HEK293T (cell line): ENCODE measurements around the gene ZNF74.

Experiments
- CTCF ChIA-PET: fragments of 350-600 bp; formaldehyde crosslinking; extraction: SDS; loops from one replicate; lab custom pipeline; 2021; ENCODE audit warnings: antibody characterized with exemption, inconsistent platforms; lab: Yijun Ruan, JAX
- POLR2A ChIA-PET: fragments of 350-600 bp; formaldehyde crosslinking; extraction: SDS; loops from one replicate; lab custom pipeline; 2020; ENCODE audit warnings: antibody characterized with exemption, inconsistent platforms; lab: Yijun Ruan, JAX
- DNase-seq: peaks from one replicate; pipeline ENCODE4 v3.0.0; 2012; ENCODE audit warnings: mixed read lengths; ENCODE audit errors: extremely low spot score
- ARNT ChIP-seq: fragments of 450-650 bp; IDR thresholded peaks from 2 replicates; pipeline ENCODE4 v1.6.1; 2017; ENCODE audit warnings: mild to moderate bottlenecking
- BHLHE40 ChIP-seq: fragments of 450-650 bp; IDR thresholded peaks from 2 replicates; pipeline ENCODE4 v1.6.1; 2016; ENCODE audit warnings: mild to moderate bottlenecking, moderate library complexity, borderline replicate concordance
- CTBP1 ChIP-seq: fragments of 450-650 bp; IDR thresholded peaks from 2 replicates; pipeline ENCODE4 v1.6.1; 2016; ENCODE audit warnings: borderline replicate concordance
- ELF4 ChIP-seq: fragments of 450-650 bp; IDR thresholded peaks from 2 replicates; pipeline ENCODE4 v1.6.1; 2017; ENCODE audit warnings: antibody characterized with exemption
- FOXA1 ChIP-seq: fragments of 450-650 bp; IDR thresholded peaks from 2 replicates; pipeline ENCODE4 v1.6.1; 2016; ENCODE audit warnings: mild to moderate bottlenecking
- FOXK2 ChIP-seq: fragments of 450-650 bp; IDR thresholded peaks from 2 replicates; pipeline ENCODE4 v1.6.1; 2016; ENCODE audit warnings: mild to moderate bottlenecking
- FOXM1 ChIP-seq: fragments of 450-650 bp; IDR thresholded peaks from 2 replicates; pipeline ENCODE4 v1.6.1; 2017; ENCODE audit warnings: mild to moderate bottlenecking, borderline replicate concordance
- HDGF ChIP-seq: fragments of 450-650 bp; IDR thresholded peaks from 2 replicates; pipeline ENCODE4 v1.6.1; 2017; ENCODE audit warnings: antibody characterized with exemption, borderline replicate concordance
- L3MBTL2 ChIP-seq: fragments of 450-650 bp; conservative IDR thresholded peaks from 2 replicates; pipeline ENCODE4 v1.6.1; 2016; ENCODE audit warnings: mild to moderate bottlenecking
- LEF1 ChIP-seq: fragments of 450-650 bp; IDR thresholded peaks from 2 replicates; pipeline ENCODE4 v1.6.1; 2017; ENCODE audit warnings: mild to moderate bottlenecking, borderline replicate concordance
- NFRKB ChIP-seq: fragments of 450-650 bp; IDR thresholded peaks from 2 replicates; pipeline ENCODE4 v1.6.1; 2016; ENCODE audit warnings: mild to moderate bottlenecking, moderate library complexity
- PKNOX1 ChIP-seq: fragments of 450-650 bp; IDR thresholded peaks from 2 replicates; pipeline ENCODE4 v1.6.1; 2016
- SP1 ChIP-seq: fragments of 450-650 bp; IDR thresholded peaks from 2 replicates; pipeline ENCODE4 v1.6.1; 2017
- SUZ12 ChIP-seq: fragments of 450-650 bp; IDR thresholded peaks from 2 replicates; pipeline ENCODE4 v1.6.1; 2016; ENCODE audit warnings: mild to moderate bottlenecking
- TARDBP ChIP-seq: fragments of 450-650 bp; IDR thresholded peaks from 2 replicates; pipeline ENCODE4 v1.6.1; 2016
- ZNF384 ChIP-seq: fragments of 450-650 bp; IDR thresholded peaks from 2 replicates; pipeline ENCODE4 v1.6.1; 2016

ZNF74 gene

GRCh38 chr22:20431511-20432192 is 37.7 kb downstream of the ZNF74 start:
- DNase-seq, result no peak
- no peak for TF ChIP-seq PKNOX1
- no peak for TF ChIP-seq SUZ12
- no peak for TF ChIP-seq L3MBTL2
- no peak for TF ChIP-seq ELF4
- no peak for TF ChIP-seq BHLHE40
- TF ChIP-seq CTBP1, result no peak
- no peak for TF ChIP-seq ARNT
- TF ChIP-seq HDGF, result no peak
- no peak for TF ChIP-seq FOXK2
- no peak for TF ChIP-seq LEF1
- TF ChIP-seq NFRKB, result no peak
- no peak for TF ChIP-seq ZNF384
- no peak for TF ChIP-seq TARDBP
- TF ChIP-seq FOXM1, result no peak
- no peak for TF ChIP-seq FOXA1
- CTCF ChIA-PET, result no interaction called here
- POLR2A ChIA-PET, result no interaction called here

GRCh38 chr22:20432244-20432686 is 38.3 kb downstream of the ZNF74 start:
- POLR2A ChIA-PET, result no interaction called here
- TF ChIP-seq L3MBTL2 (no peak), TARDBP (no peak), CTBP1 (no peak), FOXA1 (no peak), ZNF384 (no peak), BHLHE40 (no peak), NFRKB (no peak), SP1 (no peak), ARNT (no peak), ELF4 (no peak), HDGF (no peak), FOXM1 (no peak), FOXK2 (no peak), SUZ12 (no peak), LEF1 (no peak), PKNOX1 (no peak)
- CTCF ChIA-PET, result no interaction called here
- no peak for DNase-seq

GRCh38 chr22:20433191-20433590 is 39.2 kb downstream of the ZNF74 start:
- TF ChIP-seq ARNT (no peak), LEF1 (no peak), SUZ12 (no peak), FOXK2 (no peak), FOXM1 (no peak), ELF4 (no peak), CTBP1 (no peak), TARDBP (no peak), PKNOX1 (no peak), ZNF384 (no peak), SP1 (no peak), L3MBTL2 (no peak), NFRKB (no peak), FOXA1 (no peak), HDGF (no peak), BHLHE40 (no peak)
- POLR2A ChIA-PET, result interaction anchor here (0.9 kb wide), 1 partner anchor 20 kb away, joined by 3 read pairs; no protein-coding TSS in a partner anchor
- CTCF ChIA-PET, result interaction anchor here (0.6 to 1.9 kb wide), 2 partner anchors 23 to 420 kb away, joined by 3 to 6 read pairs; no protein-coding TSS in a partner anchor
- no peak for DNase-seq

GRCh38 chr22:20433686-20434241 is 39.8 kb downstream of the ZNF74 start:
- no peak for DNase-seq
- TF ChIP-seq BHLHE40, result no peak
- TF ChIP-seq TARDBP, result no peak
- TF ChIP-seq ZNF384, result no peak
- TF ChIP-seq NFRKB, result no peak
- no peak for TF ChIP-seq FOXA1
- TF ChIP-seq PKNOX1, result no peak
- TF ChIP-seq SP1, result no peak
- TF ChIP-seq FOXM1, result no peak
- TF ChIP-seq SUZ12, result no peak
- no peak for TF ChIP-seq FOXK2
- no peak for TF ChIP-seq ELF4
- TF ChIP-seq HDGF, result no peak
- no peak for TF ChIP-seq ARNT
- no peak for TF ChIP-seq LEF1
- no peak for TF ChIP-seq CTBP1
- no peak for TF ChIP-seq L3MBTL2
- CTCF ChIA-PET, result interaction anchor here (0.6 to 3.4 kb wide), 3 partner anchors 15 to 420 kb away, joined by 3 to 17 read pairs (median 6); no protein-coding TSS in a partner anchor
- POLR2A ChIA-PET, result interaction anchor here (0.8 to 0.9 kb wide), 2 partner anchors 21 to 40 kb away, joined by 3 read pairs; partner anchors contain the start of gene ZNF74
